PC-3 (cell line): ENCODE data around the gene SATL1.

Experiments used
- CTCF ChIP-seq: fragments of 300-600 bp; sonication (generic); conservative IDR thresholded peaks from 2 replicates; pipeline ENCODE4 v1.5.1; 2017; ENCODE audit warnings: antibody characterized with exemption, low read depth, mild to moderate bottlenecking, low read length
- EZH2 ChIP-seq: fragments of 300-600 bp; sonication (generic); IDR thresholded peaks from one replicate; pipeline ENCODE4 v1.6.1; 2017; ENCODE audit warnings: antibody characterized with exemption, mild to moderate bottlenecking, low read length; ENCODE audit not compliant: unreplicated experiment
- EZH2phosphoT487 ChIP-seq: fragments of 300-600 bp; sonication (generic); IDR thresholded peaks from 2 replicates; pipeline ENCODE4 v1.6.1; 2018; ENCODE audit warnings: mild to moderate bottlenecking, antibody characterized with exemption, low read length, borderline replicate concordance

- TF ChIP-seq CTCF (no peak), EZH2 (no peak), EZH2phosphoT487 (no peak)
Measured at GRCh38 chrX:85243761-85244449, at the start of gene SATL1, which contains the start of gene ZNF711.
